ENCODE results near the gene FGF9.

The FGF9 gene

DNA sequence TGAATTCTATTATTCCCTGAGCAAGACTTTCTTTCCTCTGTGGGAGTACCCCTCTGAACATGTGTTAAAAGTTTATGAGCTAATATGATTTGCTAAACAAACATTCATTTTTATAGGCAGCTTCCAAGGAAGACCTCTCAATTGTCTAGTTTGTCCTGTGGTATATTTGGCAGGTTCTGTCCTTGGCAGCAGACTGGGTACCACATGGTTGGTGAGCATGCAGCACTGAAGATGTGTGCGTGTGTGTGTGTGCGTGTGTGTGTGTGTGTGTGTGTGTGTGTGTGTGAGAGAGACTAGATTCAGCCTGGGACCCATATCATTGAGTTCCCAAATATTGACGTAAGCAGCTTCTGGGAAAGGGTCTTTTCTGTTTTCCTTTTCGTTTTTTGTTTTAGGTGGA, 24.0 kb downstream of the FGF9 start:
- TF ChIP-seq, protein P1, sequence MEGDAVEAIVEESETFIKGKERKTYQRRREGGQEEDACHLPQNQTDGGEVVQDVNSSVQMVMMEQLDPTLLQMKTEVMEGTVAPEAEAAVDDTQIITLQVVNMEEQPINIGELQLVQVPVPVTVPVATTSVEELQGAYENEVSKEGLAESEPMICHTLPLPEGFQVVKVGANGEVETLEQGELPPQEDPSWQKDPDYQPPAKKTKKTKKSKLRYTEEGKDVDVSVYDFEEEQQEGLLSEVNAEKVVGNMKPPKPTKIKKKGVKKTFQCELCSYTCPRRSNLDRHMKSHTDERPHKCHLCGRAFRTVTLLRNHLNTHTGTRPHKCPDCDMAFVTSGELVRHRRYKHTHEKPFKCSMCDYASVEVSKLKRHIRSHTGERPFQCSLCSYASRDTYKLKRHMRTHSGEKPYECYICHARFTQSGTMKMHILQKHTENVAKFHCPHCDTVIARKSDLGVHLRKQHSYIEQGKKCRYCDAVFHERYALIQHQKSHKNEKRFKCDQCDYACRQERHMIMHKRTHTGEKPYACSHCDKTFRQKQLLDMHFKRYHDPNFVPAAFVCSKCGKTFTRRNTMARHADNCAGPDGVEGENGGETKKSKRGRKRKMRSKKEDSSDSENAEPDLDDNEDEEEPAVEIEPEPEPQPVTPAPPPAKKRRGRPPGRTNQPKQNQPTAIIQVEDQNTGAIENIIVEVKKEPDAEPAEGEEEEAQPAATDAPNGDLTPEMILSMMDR (IDR thresholded peaks at IDR 0.05; ENCODE audit: low read depth, low read length), result no peak
- DNase-seq (ENCODE audit: extremely low read depth, low read depth), result no peak

DNA sequence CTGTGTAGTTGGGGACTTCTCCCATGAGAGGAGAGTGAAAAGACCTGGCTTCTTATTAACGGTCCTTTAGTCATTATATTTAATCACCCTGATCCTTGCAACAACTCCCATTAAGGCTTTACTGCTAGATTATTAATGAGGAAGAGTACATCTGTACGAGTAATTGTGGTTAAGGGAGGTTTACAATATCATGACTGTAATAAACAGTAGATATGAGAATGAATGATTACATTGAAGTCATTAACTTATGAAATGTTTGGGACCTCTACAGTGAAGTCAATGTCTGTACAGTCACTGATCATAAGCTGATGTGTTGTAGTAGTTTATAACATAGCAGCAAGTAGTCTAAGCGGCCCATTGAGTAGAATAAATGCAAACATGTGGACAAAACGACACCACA, 24.7 kb downstream of the FGF9 start:
- TF ChIP-seq, protein P1 (IDR thresholded peaks at IDR 0.05; ENCODE audit: low read depth, low read length), result no peak
- no peak for DNase-seq (ENCODE audit: extremely low read depth, low read depth)

GRCh38 chr13:21696865-21697448, 26.1 kb downstream of the FGF9 start:
- TF ChIP-seq, protein P1 (IDR thresholded peaks at IDR 0.05; ENCODE audit: low read depth, low read length), result no peak
- no peak for DNase-seq (ENCODE audit: extremely low read depth, low read depth)

DNA sequence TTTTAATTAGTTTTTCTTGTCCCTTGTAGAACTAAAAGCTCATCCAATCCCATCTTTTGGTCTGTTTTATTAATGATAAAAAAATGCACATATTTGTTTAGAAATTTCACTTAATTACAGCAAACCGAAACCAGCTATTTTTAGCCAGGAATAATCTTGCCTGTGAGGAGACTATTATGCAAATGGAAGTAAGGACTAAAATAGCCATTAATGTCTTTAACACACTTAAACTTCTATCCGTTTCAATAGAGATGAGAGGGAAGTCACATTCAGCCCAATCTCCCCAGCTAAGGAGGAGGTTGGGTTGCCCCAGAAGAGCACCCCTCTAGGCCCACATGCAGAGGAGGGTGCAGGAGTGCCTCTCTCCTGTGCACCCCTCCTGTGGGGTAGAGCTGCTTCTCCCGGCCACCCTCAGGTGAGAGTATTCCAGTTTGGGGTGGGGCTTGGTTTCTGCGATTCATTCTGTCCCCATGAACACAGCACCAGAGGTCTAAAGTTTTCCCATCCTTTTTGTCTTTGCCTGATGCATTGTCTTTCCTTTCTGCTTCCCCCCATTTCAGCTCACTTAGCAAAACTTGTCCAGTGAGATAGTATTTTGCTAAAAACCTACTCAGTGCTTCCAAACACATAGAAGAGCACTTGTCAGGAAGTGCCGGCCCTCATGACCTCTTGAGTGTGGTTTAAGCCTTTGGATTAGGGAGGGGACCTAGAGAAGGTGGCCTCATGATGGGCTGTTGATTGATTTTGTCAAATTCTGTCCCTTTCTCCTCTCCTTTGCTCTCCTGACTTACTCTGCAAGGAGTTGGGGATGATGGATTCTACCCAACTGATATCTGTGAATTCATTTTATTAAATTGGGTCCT, 28.2 kb downstream of the FGF9 start:
- no peak for DNase-seq (ENCODE audit: extremely low read depth, low read depth)
- TF ChIP-seq, protein P1 (IDR thresholded peaks at IDR 0.05; ENCODE audit: low read depth, low read length), result no peak

- TF ChIP-seq, protein P1 (IDR thresholded peaks at IDR 0.05; ENCODE audit: low read depth, low read length), result no peak
- DNase-seq (ENCODE audit: extremely low read depth, low read depth), result no peak
Measured at GRCh38 chr13:21701460-21701859, 30.6 kb downstream of the FGF9 start.

- TF ChIP-seq, protein P1 (IDR thresholded peaks at IDR 0.05; ENCODE audit: low read depth, low read length), result no peak
- DNase-seq (ENCODE audit: extremely low read depth, low read depth), result no peak
Measured at GRCh38 chr13:21703846-21704245, 33.0 kb downstream of the FGF9 start.

- TF ChIP-seq, protein P1 (IDR thresholded peaks at IDR 0.05; ENCODE audit: low read depth, low read length), result no peak
- no peak for DNase-seq (ENCODE audit: extremely low read depth, low read depth)
Measured at GRCh38 chr13:21707586-21707985, 36.7 kb downstream of the FGF9 start.
